H1 (cell line): Measurements from ENCODE around the gene PIK3R5.
A peak's percentile ranks its signal among the peaks of the same experiment; 100 is the strongest.

Experiments
- CTCF ChIP-seq, 3 experiments: IDR thresholded peaks; 1 replicate in 2 of 3; 2 replicates in 1 of 3; pipeline versions ENCODE4 v1.5.1 to v1.6.1; 2011; ENCODE audit warnings: low read length in 3 of 3, mild to moderate bottlenecking in 3 of 3, inconsistent platforms in 2 of 3, low read depth in 1 of 3, moderate library complexity in 1 of 3; ENCODE audit not compliant: insufficient read depth in 1 of 3; ENCODE audit errors: control extremely low read depth in 1 of 3
- JUN ChIP-seq: IDR thresholded peaks from 2 replicates; pipeline ENCODE4 v1.6.1; 2011; ENCODE audit warnings: low read depth, mild to moderate bottlenecking, improper control_type of control experiment, low read length
- NRF1 ChIP-seq: IDR thresholded peaks from 2 replicates; pipeline ENCODE4 v1.6.1; 2011; ENCODE audit warnings: mild to moderate bottlenecking, low read depth, low read length, improper control_type of control experiment

GRCh38 chr17:9004132-9004960, 38.8 kb upstream of the PIK3R5 start:
- TF ChIP-seq CTCF (IDR thresholded peaks at IDR 0.05; ENCODE audit: control extremely low read depth in 1 of 3, insufficient read depth in 1 of 3, low read depth in 1 of 3, low read length in 3 of 3) (peak; percentile 34 to 46 (median 46)), JUN (no peak), NRF1 (no peak)
